Smooth muscle cell (in vitro differentiated cells): ENCODE results near the gene BBX. TPM values are rescaled to one million over a fixed set of nuclear protein-coding genes. Genes with fewer than 3 reads are reported as not detected.

Source experiments
- DNase-seq: peaks from one replicate; lab custom pipeline; 2025; ENCODE audit not compliant: unreplicated experiment; lab: John Stamatoyannopoulos, UW
- H2AFZ ChIP-seq: fragments of 200-600 bp; sonication (generic); 2 replicates; pipeline ENCODE4 v1.6.0; 2016; ENCODE audit warnings: antibody characterized with exemption, low read depth, mild to moderate bottlenecking
- H3F3A ChIP-seq: fragments of 200-600 bp; sonication (generic); 2 replicates; pipeline ENCODE4 v1.6.0; 2017; ENCODE audit warnings: antibody characterized with exemption, low read depth
- H3K27ac ChIP-seq: fragments of 200-600 bp; sonication (generic); 2 replicates; pipeline ENCODE4 v1.5.1; 2016; ENCODE audit warnings: low read depth, mild to moderate bottlenecking
- H3K27me3 ChIP-seq: fragments of 200-600 bp; sonication (generic); 2 replicates; pipeline ENCODE4 v1.6.1; 2016; ENCODE audit warnings: low read depth, mild to moderate bottlenecking
- H3K36me3 ChIP-seq: fragments of 200-600 bp; sonication (generic); 2 replicates; pipeline ENCODE4 v1.5.1; 2016; ENCODE audit warnings: low read depth
- H3K4me1 ChIP-seq: fragments of 200-600 bp; sonication (generic); 2 replicates; pipeline ENCODE4 v1.5.1; 2016; ENCODE audit warnings: low read depth
- H3K4me2 ChIP-seq: fragments of 200-600 bp; sonication (generic); 2 replicates; pipeline ENCODE4 v1.6.0; 2016; ENCODE audit warnings: mild to moderate bottlenecking
- H3K4me3 ChIP-seq: fragments of 200-600 bp; sonication (generic); 2 replicates; pipeline ENCODE4 v1.5.1; 2016; ENCODE audit warnings: mild to moderate bottlenecking
- H3K79me2 ChIP-seq: fragments of 200-600 bp; sonication (generic); 2 replicates; pipeline ENCODE4 v1.6.0; 2016; ENCODE audit warnings: low read depth, mild to moderate bottlenecking
- H3K9ac ChIP-seq: fragments of 200-600 bp; sonication (generic); 2 replicates; pipeline ENCODE4 v1.6.0; 2016; ENCODE audit warnings: low read depth
- H3K9me3 ChIP-seq: fragments of 200-600 bp; sonication (generic); replicated peaks from 2 replicates; pipeline ENCODE4 v1.5.1; 2016; ENCODE audit warnings: low read depth
- H4K20me1 ChIP-seq: fragments of 200-600 bp; sonication (generic); 2 replicates; pipeline ENCODE4 v1.6.0; 2016; ENCODE audit warnings: low read depth
- WGBS: methylation state at CpG from one replicate; pipeline ENCODE4 v1.1.7; 2016; ENCODE audit warnings: low lambda C conversion rate; 5-methylcytosine and 5-hydroxymethylcytosine counted together
- polyA plus RNA-seq: library from polyadenylated mRNA; unstranded; fragments of >200 nt; fragmentation: Nextera tagmentation; extraction: Ambion mirVana; gene quantifications from 2 replicates; pipeline ENCODE4 v1.2.1, GENCODE V29; 2016
- total RNA-seq: library from RNA; depleted of rRNA; stranded (reverse); fragments of >200 nt; gene quantifications from 2 replicates; pipeline ENCODE4 v1.2.3, GENCODE V29; 2014
- TF ChIP-seq, protein P1 (sequence below): fragments of 200-600 bp; sonication (generic); IDR thresholded peaks from 2 replicates; pipeline ENCODE4 v1.5.1; 2017; ENCODE audit warnings: borderline replicate concordance, mild to moderate bottlenecking, antibody characterized with exemption; ENCODE audit not compliant: insufficient read depth, poor library complexity, severe bottlenecking

Gene BBX
- total and polyA plus RNA-seq, 2 experiments from 2014 or later, result 58.9 to 66.4 TPM

DNA sequence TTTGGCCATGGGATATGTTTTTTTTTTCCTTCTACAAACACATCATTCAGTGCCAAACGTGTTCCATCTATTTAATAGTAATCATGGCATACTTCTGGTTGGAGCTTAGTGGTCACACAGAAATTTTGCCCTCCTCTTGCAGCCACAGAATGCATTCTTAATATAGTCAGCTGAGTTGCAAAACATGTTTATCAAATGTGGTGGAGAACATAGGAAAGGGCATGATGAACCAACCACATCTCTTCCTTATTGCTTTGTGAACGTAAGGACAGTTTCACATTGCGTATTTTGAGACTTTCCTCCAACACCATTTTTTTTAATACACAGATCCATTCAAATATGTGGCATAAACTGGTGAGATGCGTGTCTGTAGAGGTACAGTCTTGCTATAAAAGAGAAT is 106.8 kb downstream of the BBX start:
- Histone ChIP-seq H3K27me3 (no peaks in the 10 kb centered on the region), H3K4me1 (no peaks in the 10 kb centered on the region), H3K27ac (no peak overlapping the region), H4K20me1 (peaks cover 97% of the 10 kb centered on the region), H3K4me2 (no peak overlapping the region), H2AFZ (no peak overlapping the region), H3K9me3 (no peaks in the 10 kb centered on the region), H3K36me3 (no peaks in the 10 kb centered on the region), H3F3A (no peaks in the 10 kb centered on the region), H3K9ac (no peak overlapping the region), H3K79me2 (peaks cover 30% of the 10 kb centered on the region), H3K4me3 (no peak overlapping the region)
- TF ChIP-seq, protein P1, sequence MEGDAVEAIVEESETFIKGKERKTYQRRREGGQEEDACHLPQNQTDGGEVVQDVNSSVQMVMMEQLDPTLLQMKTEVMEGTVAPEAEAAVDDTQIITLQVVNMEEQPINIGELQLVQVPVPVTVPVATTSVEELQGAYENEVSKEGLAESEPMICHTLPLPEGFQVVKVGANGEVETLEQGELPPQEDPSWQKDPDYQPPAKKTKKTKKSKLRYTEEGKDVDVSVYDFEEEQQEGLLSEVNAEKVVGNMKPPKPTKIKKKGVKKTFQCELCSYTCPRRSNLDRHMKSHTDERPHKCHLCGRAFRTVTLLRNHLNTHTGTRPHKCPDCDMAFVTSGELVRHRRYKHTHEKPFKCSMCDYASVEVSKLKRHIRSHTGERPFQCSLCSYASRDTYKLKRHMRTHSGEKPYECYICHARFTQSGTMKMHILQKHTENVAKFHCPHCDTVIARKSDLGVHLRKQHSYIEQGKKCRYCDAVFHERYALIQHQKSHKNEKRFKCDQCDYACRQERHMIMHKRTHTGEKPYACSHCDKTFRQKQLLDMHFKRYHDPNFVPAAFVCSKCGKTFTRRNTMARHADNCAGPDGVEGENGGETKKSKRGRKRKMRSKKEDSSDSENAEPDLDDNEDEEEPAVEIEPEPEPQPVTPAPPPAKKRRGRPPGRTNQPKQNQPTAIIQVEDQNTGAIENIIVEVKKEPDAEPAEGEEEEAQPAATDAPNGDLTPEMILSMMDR, result no peak
- WGBS, result 79% methylated on average over 4 of the region's 4 CpGs
- DNase-seq, result no peak

DNA sequence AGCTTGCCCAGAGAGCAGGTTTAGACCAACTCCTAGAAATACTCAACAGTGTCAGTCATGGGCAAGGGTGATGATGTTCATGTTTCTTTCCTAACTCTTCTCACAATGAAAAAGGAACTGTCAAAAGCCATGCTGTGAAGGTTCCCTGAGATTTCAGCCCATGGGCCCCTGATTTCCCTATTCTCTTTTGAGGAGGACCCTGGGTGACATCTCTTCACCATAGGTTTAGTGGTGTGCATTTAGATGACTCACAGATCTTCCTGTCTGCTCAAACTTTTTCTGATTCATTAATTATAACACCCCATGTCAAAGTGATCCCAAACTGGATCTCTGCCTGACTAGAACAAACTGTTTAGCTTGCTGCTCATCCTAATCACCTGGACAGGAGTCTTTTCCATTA is 108.0 kb downstream of the BBX start:
- Histone ChIP-seq H3K27me3 (no peaks in the 10 kb centered on the region), H4K20me1 (peaks cover 86% of the 10 kb centered on the region), H3K79me2 (peaks cover 20% of the 10 kb centered on the region), H3K9me3 (no peaks in the 10 kb centered on the region), H3F3A (no peaks in the 10 kb centered on the region), H2AFZ (no peak overlapping the region), H3K4me2 (no peak overlapping the region), H3K27ac (no peak overlapping the region), H3K36me3 (no peaks in the 10 kb centered on the region), H3K9ac (no peak overlapping the region), H3K4me3 (no peak overlapping the region), H3K4me1 (no peaks in the 10 kb centered on the region)
- TF ChIP-seq, protein P1, result no peak
- no peak for DNase-seq

DNA sequence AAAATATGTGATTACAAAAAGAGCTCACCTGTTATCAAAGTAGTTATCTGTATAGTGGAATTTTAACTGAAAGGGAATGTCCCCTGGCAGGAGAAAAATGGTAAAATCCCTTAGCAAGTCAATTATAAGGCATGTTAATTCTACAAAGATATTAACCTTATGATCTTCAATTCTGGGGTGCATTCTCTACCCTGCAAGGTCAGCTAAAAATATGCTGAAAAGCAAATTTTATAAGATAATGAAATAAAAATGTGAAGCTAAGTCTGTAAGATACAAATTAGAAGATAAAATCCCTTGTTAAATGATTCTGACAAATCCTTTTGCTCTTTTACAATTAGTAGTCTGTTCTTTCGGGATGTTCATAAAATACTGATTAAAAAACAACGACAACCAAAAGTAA is 109.8 kb downstream of the BBX start:
- TF ChIP-seq, protein P1, result no peak
- no peak overlapping the region for H3K4me3 ChIP-seq
- H2AFZ ChIP-seq, result no peak overlapping the region
- H3K4me1 ChIP-seq, result no peaks in the 10 kb centered on the region
- H3K79me2 ChIP-seq, result peaks cover 24% of the 10 kb centered on the region
- no peaks in the 10 kb centered on the region for H3K9me3 ChIP-seq
- H3K27me3 ChIP-seq, result no peaks in the 10 kb centered on the region
- WGBS, result 97% methylated on average over 2 of the region's 2 CpGs
- H3K4me2 ChIP-seq, result no peak overlapping the region
- no peak overlapping the region for H3K9ac ChIP-seq
- no peaks in the 10 kb centered on the region for H3K36me3 ChIP-seq
- peaks cover 80% of the 10 kb centered on the region for H4K20me1 ChIP-seq
- H3K27ac ChIP-seq, result no peak overlapping the region
- no peaks in the 10 kb centered on the region for H3F3A ChIP-seq
- no peak for DNase-seq

DNA sequence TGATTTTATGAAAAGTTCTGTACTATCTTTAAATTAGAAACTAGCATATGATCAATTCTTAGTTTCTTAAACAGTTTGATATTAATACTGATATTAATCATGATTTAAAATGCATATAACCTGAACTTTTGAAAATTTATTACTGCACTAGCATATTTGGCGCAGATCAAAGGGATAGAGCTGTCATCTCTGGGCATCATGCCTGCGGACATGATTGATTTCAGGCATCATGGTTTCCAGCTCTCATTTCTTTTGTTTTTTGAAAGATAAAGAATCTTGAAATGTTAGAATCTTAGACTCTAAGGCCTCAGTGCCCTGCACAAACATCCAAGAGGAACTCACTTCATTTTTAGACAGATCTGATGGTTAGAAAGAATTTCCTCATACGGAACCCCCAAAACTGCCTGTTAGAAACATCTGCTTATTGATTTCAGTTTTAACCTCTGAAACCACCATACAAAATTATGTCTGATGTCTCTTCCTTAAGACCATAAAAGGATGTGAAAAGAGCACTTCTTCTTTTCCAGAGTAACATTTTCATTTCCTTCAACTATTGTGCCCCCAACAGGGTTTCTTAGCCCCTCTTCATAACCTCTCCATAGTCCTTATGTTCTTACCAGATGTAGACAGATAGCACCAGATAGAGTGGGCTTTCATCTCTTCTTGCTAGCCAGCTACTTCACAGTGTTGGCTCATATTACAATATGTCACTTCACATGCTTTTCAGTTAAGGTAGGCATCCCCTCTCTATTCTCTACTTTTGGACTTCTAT is 110.8 kb downstream of the BBX start:
- Histone ChIP-seq H3F3A (no peaks in the 10 kb centered on the region), H3K9me3 (no peaks in the 10 kb centered on the region), H3K9ac (no peak overlapping the region), H3K79me2 (peaks cover 22% of the 10 kb centered on the region), H3K36me3 (no peaks in the 10 kb centered on the region), H2AFZ (no peak overlapping the region), H3K27ac (no peak overlapping the region), H3K27me3 (no peaks in the 10 kb centered on the region), H3K4me2 (no peak overlapping the region), H3K4me3 (no peak overlapping the region), H3K4me1 (no peaks in the 10 kb centered on the region), H4K20me1 (peaks cover 79% of the 10 kb centered on the region)
- 95% methylated on average over 3 of the region's 3 CpGs for WGBS
- no peak for DNase-seq
- TF ChIP-seq, protein P1, result no peak
